Endothelial cell of umbilical vein (primary cell): ENCODE measurements around the gene ASTN1. TPM values are rescaled to one million over a fixed set of nuclear protein-coding genes. Genes with fewer than 3 reads are reported as not detected.

Source experiments
- BruUV-seq: library from RNA; stranded (reverse); fragments of 400-500 nt; replicated peaks from 2 replicates; lab custom pipeline; 2021; lab: Mats Ljungman, UMichigan
- CTCF ChIA-PET: fragments of 300-600, 350-600 bp; sonication (Branson Sonifier 250); formaldehyde crosslinking; loops from one replicate; lab custom pipeline; 2021; ENCODE audit warnings: antibody characterized with exemption, inconsistent platforms; lab: Charles Lee
- POLR2A ChIA-PET: fragments of 300-600, 350-600 bp; sonication (Branson Sonifier 250); formaldehyde crosslinking; loops from one replicate; lab custom pipeline; 2021; ENCODE audit warnings: antibody characterized with exemption, inconsistent platforms; lab: Charles Lee
- DNase-seq: peaks from one replicate; pipeline ENCODE4 v3.0.0-alpha.2; 2011; ENCODE audit warnings: low read depth, low spot score
- FAIRE-seq: peaks from 2 replicates; lab custom pipeline; 2011; peaks lifted over from hg19 to GRCh38; lab: Jason Lieb, UNC
- H2AFZ ChIP-seq: 2 replicates; pipeline ENCODE4 v1.6.0; 2012; ENCODE audit warnings: low read depth, low read length, control low read depth, inconsistent platforms
- H3K27ac ChIP-seq: 2 replicates; pipeline ENCODE4 v1.5.1; 2011; ENCODE audit warnings: low read depth, mild to moderate bottlenecking, control low read depth, low read length, moderate library complexity; ENCODE audit not compliant: insufficient read depth
- H3K27me3 ChIP-seq, 2 experiments: 2 replicates each; pipeline versions ENCODE4 v1.6.0 to v1.6.1; 2011; ENCODE audit warnings: low read length in 2 of 2, mixed read lengths in 1 of 2; ENCODE audit not compliant: control insufficient read depth in 2 of 2, insufficient read depth in 2 of 2
- H3K36me3 ChIP-seq, 2 experiments: 2 replicates in 1 of 2; 3 replicates in 1 of 2; pipeline ENCODE4 v1.5.1; 2011; ENCODE audit warnings: low read length in 2 of 2, mild to moderate bottlenecking in 1 of 2, moderate library complexity in 1 of 2; ENCODE audit not compliant: control insufficient read depth in 2 of 2, insufficient read depth in 2 of 2; ENCODE audit errors: extremely low read depth in 1 of 2
- H3K4me1 ChIP-seq: 3 replicates; pipeline ENCODE4 v1.5.1; 2011; ENCODE audit warnings: mild to moderate bottlenecking, low read length; ENCODE audit not compliant: control insufficient read depth, insufficient read depth; ENCODE audit errors: extremely low read depth
- H3K4me2 ChIP-seq: 2 replicates; pipeline ENCODE4 v1.6.1; 2011; ENCODE audit warnings: low read length, control low read depth, mixed read lengths; ENCODE audit not compliant: insufficient read depth
- H3K4me3 ChIP-seq, 3 experiments: fragments of 200-600 bp in 1 of 3; sonication (generic), shearing (Covaris generic) in 1 of 3; replicated peaks in 1 of 3; 2 replicates each; pipeline ENCODE4 v1.5.1; 2011 to 2016; ENCODE audit warnings: control low read depth in 3 of 3, low read length in 3 of 3, mild to moderate bottlenecking in 2 of 3, inconsistent platforms in 1 of 3, low read depth in 1 of 3, moderate library complexity in 1 of 3; ENCODE audit not compliant: insufficient read depth in 1 of 3
- H3K79me2 ChIP-seq: 2 replicates; pipeline ENCODE4 v1.6.0; 2012; ENCODE audit warnings: low read length, inconsistent platforms; ENCODE audit not compliant: control insufficient read depth, insufficient read depth
- H3K9ac ChIP-seq: replicated peaks from 2 replicates; pipeline ENCODE3; 2011; ENCODE audit warnings: low read length, control low read depth; ENCODE audit not compliant: insufficient read depth; ENCODE audit errors: extremely low read depth
- H3K9me1 ChIP-seq: replicated peaks from 3 replicates; pipeline ENCODE4 v1.6.0; 2011; ENCODE audit warnings: mild to moderate bottlenecking, low read length; ENCODE audit not compliant: control insufficient read depth, insufficient read depth; ENCODE audit errors: extremely low read depth
- H3K9me3 ChIP-seq: replicated peaks from 2 replicates; pipeline ENCODE4 v1.5.1; 2012; ENCODE audit warnings: low read length, inconsistent platforms; ENCODE audit not compliant: control insufficient read depth, insufficient read depth
- H4K20me1 ChIP-seq: replicated peaks from 2 replicates; pipeline ENCODE3; 2011; ENCODE audit warnings: mild to moderate bottlenecking, low read length; ENCODE audit not compliant: control insufficient read depth, insufficient read depth; ENCODE audit errors: extremely low read depth
- EZH2 ChIP-seq: IDR thresholded peaks from 2 replicates; pipeline ENCODE4 v1.6.1; 2012; ENCODE audit warnings: borderline replicate concordance, low read depth, mild to moderate bottlenecking, moderate library complexity, low read length, inconsistent platforms; ENCODE audit not compliant: severe bottlenecking
- FOS ChIP-seq: IDR thresholded peaks from 2 replicates; pipeline ENCODE4 v1.6.1; 2011; ENCODE audit warnings: mild to moderate bottlenecking, low read length, moderate library complexity, borderline replicate concordance; ENCODE audit not compliant: insufficient read depth
- GATA2 ChIP-seq: IDR thresholded peaks from 2 replicates; pipeline ENCODE4 v1.7.0; 2011; ENCODE audit warnings: low read depth, mild to moderate bottlenecking, moderate library complexity, mixed read lengths, low read length; ENCODE audit not compliant: insufficient read length, insufficient read depth
- JUN ChIP-seq: IDR thresholded peaks from 2 replicates; pipeline ENCODE4 v1.6.1; 2011; ENCODE audit warnings: borderline replicate concordance, low read depth; ENCODE audit not compliant: insufficient read length, insufficient read depth
- MYC ChIP-seq: IDR thresholded peaks from one replicate; pipeline ENCODE4 v1.6.1; 2011; ENCODE audit warnings: mild to moderate bottlenecking, low read depth, low read length
- POLR2A ChIP-seq: IDR thresholded peaks from 2 replicates; pipeline ENCODE4 v1.6.1; 2012; ENCODE audit warnings: low read depth, mild to moderate bottlenecking, control low read depth, low read length
- POLR2AphosphoS5 ChIP-seq: IDR thresholded peaks from 2 replicates; pipeline ENCODE4 v1.6.1; 2012; ENCODE audit warnings: low read depth, mild to moderate bottlenecking, control low read depth, low read length, moderate library complexity; ENCODE audit not compliant: insufficient read depth
- dilution Hi-C: fragments of 300-500 bp; cut with MboI; formaldehyde crosslinking; loops from one replicate; pipeline ENCODE4 v1.15.0; 2019; ENCODE audit warnings: low sequenced_read_pairs; ENCODE audit not compliant: extremely low pct_ligation_motif_present
- intact Hi-C: fragments of 100-400 bp; cut with micrococcal nuclease; formaldehyde crosslinking; loops from one replicate; pipeline ENCODE4 v1.10.0; 2022
- polyA plus RNA-seq, 4 experiments: library from polyadenylated mRNA; depleted of rRNA in 3 of 4; stranded (reverse) in 3 of 4; unstranded in 1 of 4; fragments of >200 nt; gene quantifications; 2 replicates each; pipeline versions ENCODE4 v1.2.1 to v1.2.3, GENCODE V29; 2011 to 2012; ENCODE audit warnings: missing spikeins in 1 of 4
- total RNA-seq: library from RNA; stranded (reverse); gene quantifications from 2 replicates; pipeline ENCODE4 v1.2.3, GENCODE V29; 2021
- TF ChIP-seq, protein P1 (sequence below): IDR thresholded peaks from 2 replicates; pipeline ENCODE4 v1.6.1; 2011; ENCODE audit not compliant: insufficient read depth, insufficient read length
- TF ChIP-seq, protein P2 (sequence below), 2 donors: IDR thresholded peaks; 1 replicate in 1 of 2; 2 replicates in 1 of 2; pipeline ENCODE4 v1.5.1; 2011; ENCODE audit warnings: low read length in 2 of 2, mild to moderate bottlenecking in 2 of 2, moderate library complexity in 2 of 2, control low read depth in 1 of 2, inconsistent platforms in 1 of 2, low read depth in 1 of 2; ENCODE audit not compliant: insufficient read depth in 1 of 2; ENCODE audit errors: extremely low read depth in 1 of 2

The ASTN1 gene
- total and polyA plus RNA-seq, 2 donors (not counting 3 experiments of a cell fraction or from before 2014, with no cell fraction given): 0.04 TPM; not detected in 1

DNA sequence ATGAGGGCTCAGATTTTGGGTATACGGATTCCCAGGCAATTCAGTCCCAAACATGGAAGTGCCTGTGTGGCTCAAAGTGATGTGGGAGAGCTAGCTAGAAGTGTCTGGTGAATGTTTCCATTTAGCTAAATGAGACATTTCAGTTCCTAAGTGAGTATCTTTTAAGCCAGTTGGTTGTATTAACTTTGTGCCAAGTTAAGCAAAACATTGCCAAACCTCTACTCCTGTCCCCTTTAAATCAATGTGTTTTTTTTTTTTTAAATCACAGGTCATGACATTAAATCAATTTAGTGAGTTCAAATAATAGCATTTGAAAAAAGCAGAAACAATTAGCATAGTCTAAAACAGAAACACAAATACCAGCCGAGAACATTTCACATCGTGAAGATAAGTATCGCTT is 230.1 kb downstream of the ASTN1 start:
- H3K79me2 ChIP-seq: no peaks in the 10 kb centered on the region
- H3K27ac ChIP-seq: no peak overlapping the region
- no peaks in the 10 kb centered on the region for H4K20me1 ChIP-seq
- CTCF ChIA-PET: no interaction called here
- POLR2A ChIA-PET: no interaction called here
- TF ChIP-seq FOS (no peak), JUN (no peak), POLR2AphosphoS5 (no peak), EZH2 (no peak), GATA2 (no peak), MYC (no peak), POLR2A (no peak)
- TF ChIP-seq, protein P1, sequence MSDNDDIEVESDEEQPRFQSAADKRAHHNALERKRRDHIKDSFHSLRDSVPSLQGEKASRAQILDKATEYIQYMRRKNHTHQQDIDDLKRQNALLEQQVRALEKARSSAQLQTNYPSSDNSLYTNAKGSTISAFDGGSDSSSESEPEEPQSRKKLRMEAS: no peak
- TF ChIP-seq, protein P2, sequence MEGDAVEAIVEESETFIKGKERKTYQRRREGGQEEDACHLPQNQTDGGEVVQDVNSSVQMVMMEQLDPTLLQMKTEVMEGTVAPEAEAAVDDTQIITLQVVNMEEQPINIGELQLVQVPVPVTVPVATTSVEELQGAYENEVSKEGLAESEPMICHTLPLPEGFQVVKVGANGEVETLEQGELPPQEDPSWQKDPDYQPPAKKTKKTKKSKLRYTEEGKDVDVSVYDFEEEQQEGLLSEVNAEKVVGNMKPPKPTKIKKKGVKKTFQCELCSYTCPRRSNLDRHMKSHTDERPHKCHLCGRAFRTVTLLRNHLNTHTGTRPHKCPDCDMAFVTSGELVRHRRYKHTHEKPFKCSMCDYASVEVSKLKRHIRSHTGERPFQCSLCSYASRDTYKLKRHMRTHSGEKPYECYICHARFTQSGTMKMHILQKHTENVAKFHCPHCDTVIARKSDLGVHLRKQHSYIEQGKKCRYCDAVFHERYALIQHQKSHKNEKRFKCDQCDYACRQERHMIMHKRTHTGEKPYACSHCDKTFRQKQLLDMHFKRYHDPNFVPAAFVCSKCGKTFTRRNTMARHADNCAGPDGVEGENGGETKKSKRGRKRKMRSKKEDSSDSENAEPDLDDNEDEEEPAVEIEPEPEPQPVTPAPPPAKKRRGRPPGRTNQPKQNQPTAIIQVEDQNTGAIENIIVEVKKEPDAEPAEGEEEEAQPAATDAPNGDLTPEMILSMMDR (IDR thresholded peaks at IDR 0.05; ENCODE audit: extremely low read depth in 1 of 2, insufficient read depth in 1 of 2, low read depth in 1 of 2, low read length in 2 of 2): no peak
- peaks cover 2% of the 10 kb centered on the region for H3K9me1 ChIP-seq
- no peak for FAIRE-seq
- H3K4me1 ChIP-seq: no peaks in the 10 kb centered on the region
- no TSS peak for BruUV-seq
- intact Hi-C loops (no loop called here), dilution Hi-C loops (no loop called here)
- H3K4me2 ChIP-seq: no peak overlapping the region
- no peak overlapping the region for H3K9ac ChIP-seq
- H3K9me3 ChIP-seq: no peaks in the 10 kb centered on the region
- no peak for DNase-seq
- no peaks in the 10 kb centered on the region for H3K36me3 ChIP-seq
- no peak overlapping the region for H2AFZ ChIP-seq
- no peak overlapping the region for H3K4me3 ChIP-seq
- H3K27me3 ChIP-seq: no peaks in the 10 kb centered on the region
